Measurements from ENCODE around the gene CDC42EP2. TPM values are rescaled to one million over a fixed set of nuclear protein-coding genes. Genes with fewer than 3 reads are reported as not detected.

The CDC42EP2 gene
- total and polyA plus RNA-seq, 2 of the 13 experiments (the other 11 are each of a cell fraction or from before 2014, with no cell fraction given), result 2.3 to 7.1 TPM

- TF ChIP-seq PAXIP1 (CRISPR knock-in tag; conservative IDR thresholded peaks at IDR 0.05), result peak; percentile 89
- TF ChIP-seq PRMT3 (CRISPR knock-in tag; IDR thresholded peaks at IDR 0.05; ENCODE audit: borderline replicate concordance, low read depth), result no peak
- TF ChIP-seq ZNF496 (CRISPR knock-in tag; IDR thresholded peaks at IDR 0.05; ENCODE audit: insufficient replicate concordance), result no peak
- TF ChIP-seq ZSCAN9 (CRISPR knock-in tag; IDR thresholded peaks at IDR 0.05; ENCODE audit: borderline replicate concordance), result no peak
- TF ChIP-seq CBX5 (CRISPR knock-in tag; IDR thresholded peaks at IDR 0.05; ENCODE audit: borderline replicate concordance), result no peak; the same call in 1 of the 2 replicates
- TF ChIP-seq HOXA7 (CRISPR knock-in tag; IDR thresholded peaks at IDR 0.05), result no peak
- peak; percentile 77 for TF ChIP-seq SAP130 (CRISPR knock-in tag; IDR thresholded peaks at IDR 0.05; ENCODE audit: low read depth)
- TF ChIP-seq SPEN (CRISPR knock-in tag; IDR thresholded peaks at IDR 0.05; ENCODE audit: low read depth), result peak; percentile 25; the same call in 1 of the 2 replicates
- TF ChIP-seq NFE2L1 (CRISPR knock-in tag; IDR thresholded peaks at IDR 0.05; ENCODE audit: borderline replicate concordance), result no peak
- TF ChIP-seq REPIN1 (CRISPR knock-in tag; IDR thresholded peaks at IDR 0.05; ENCODE audit: borderline replicate concordance, low read depth), result peak; percentile 89; the same call in 1 of the 2 replicates
- no peak for TF ChIP-seq ZNF704 (CRISPR knock-in tag; IDR thresholded peaks at IDR 0.05; ENCODE audit: borderline replicate concordance)
- TF ChIP-seq TCF7 (IDR thresholded peaks at IDR 0.05; ENCODE audit: low read depth), result no peak
- TF ChIP-seq ZNF180 (CRISPR knock-in tag; IDR thresholded peaks at IDR 0.05; ENCODE audit: borderline replicate concordance, low read depth), result no peak
- TF ChIP-seq RARA (CRISPR knock-in tag; IDR thresholded peaks at IDR 0.05), result 0 out of 2 replicates have a peak, but pooled peaks have one; percentile 11
- no peak; the same call in 1 of the 2 replicates for TF ChIP-seq MYPOP (CRISPR knock-in tag; IDR thresholded peaks at IDR 0.05)
- no peak for TF ChIP-seq ZNF790 (CRISPR knock-in tag; IDR thresholded peaks at IDR 0.05; ENCODE audit: borderline replicate concordance)
- TF ChIP-seq ZNF616 (CRISPR knock-in tag; IDR thresholded peaks at IDR 0.05; ENCODE audit: low read depth), result no peak
- TF ChIP-seq ZBTB7A (CRISPR knock-in tag; IDR thresholded peaks at IDR 0.05), result no peak
- TF ChIP-seq ZNF878 (CRISPR knock-in tag; IDR thresholded peaks at IDR 0.05), result no peak
- TF ChIP-seq TIGD3 (CRISPR knock-in tag; IDR thresholded peaks at IDR 0.05; ENCODE audit: borderline replicate concordance), result no peak
- TF ChIP-seq ZFP37 (CRISPR knock-in tag; IDR thresholded peaks at IDR 0.05; ENCODE audit: borderline replicate concordance), result no peak
- peak; percentile 47 for TF ChIP-seq TEAD3 (CRISPR knock-in tag; optimal IDR thresholded peaks at IDR 0.05; ENCODE audit: borderline replicate concordance)
- TF ChIP-seq ZNF329 (CRISPR knock-in tag; IDR thresholded peaks at IDR 0.05; ENCODE audit: low read depth), result no peak
Measured at GRCh38 chr11:65357856-65358356, 43.2 kb downstream of the CDC42EP2 start (continued).
